HG02884 (cell line): Measurements from ENCODE around the gene COASY.
A peak's percentile ranks its signal among the peaks of the same experiment; 100 is the strongest.

Experiments used
- ATAC-seq: cut with Tn5 transposase; IDR thresholded peaks from one replicate; pipeline ENCODE4 v1.9.1; 2021; ENCODE audit warnings: mild to moderate bottlenecking, moderate library complexity; ENCODE audit not compliant: unreplicated experiment

The COASY gene

GRCh38 chr17:42571435-42572225 is 9.7 kb downstream of the COASY start:
- no peak for ATAC-seq

DNA sequence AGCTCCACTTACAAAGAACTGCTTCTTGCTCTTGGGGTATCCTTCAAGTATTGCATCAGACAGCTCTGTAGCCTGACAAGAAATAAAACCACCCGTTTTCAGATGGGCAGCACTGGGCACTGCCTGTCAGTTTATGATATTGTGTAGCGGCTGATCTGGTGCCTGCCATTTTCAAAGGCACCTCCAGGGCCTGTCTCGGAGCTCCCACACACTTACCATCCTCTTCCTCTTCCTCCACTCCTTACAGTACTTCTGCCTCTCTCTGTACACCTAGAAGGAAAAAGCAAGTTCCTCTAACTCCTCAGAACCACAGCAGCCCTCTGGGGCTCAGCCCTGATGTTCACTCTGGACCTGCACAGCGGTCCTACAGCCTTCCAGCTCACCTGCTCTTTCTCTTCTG is 11.1 kb downstream of the COASY start:
- ATAC-seq: no peak

GRCh38 chr17:42574463-42574862 is 12.5 kb downstream of the COASY start:
- no peak for ATAC-seq

DNA sequence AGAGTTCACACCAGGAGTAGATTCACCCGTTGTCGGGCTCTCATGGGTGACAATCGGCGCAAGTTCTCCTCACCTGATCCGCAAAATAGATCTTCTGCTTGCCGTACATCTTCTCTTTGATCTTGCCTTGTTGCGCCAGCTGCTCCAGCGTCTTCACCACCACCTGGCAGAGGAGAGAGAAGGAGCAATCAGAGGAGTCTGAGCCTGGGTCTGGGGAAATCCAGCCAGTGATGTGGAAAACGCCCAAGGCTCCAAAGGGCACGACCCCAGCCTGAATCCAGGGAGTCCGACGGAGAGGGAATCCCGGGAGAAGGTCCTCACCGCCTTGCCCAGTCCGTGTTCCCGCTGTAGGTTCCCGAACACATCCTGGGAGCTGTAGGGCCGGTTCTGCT is 15.2 kb downstream of the COASY start:
- no peak for ATAC-seq

GRCh38 chr17:42577532-42578281 is 15.8 kb downstream of the COASY start, which contains the start of gene PSMC3IP:
Gene PSMC3IP (minus strand): TSS chr17:42577729. CDS start chr17:42577686, 43 bp downstream.
- peak; percentile 71 for ATAC-seq

DNA sequence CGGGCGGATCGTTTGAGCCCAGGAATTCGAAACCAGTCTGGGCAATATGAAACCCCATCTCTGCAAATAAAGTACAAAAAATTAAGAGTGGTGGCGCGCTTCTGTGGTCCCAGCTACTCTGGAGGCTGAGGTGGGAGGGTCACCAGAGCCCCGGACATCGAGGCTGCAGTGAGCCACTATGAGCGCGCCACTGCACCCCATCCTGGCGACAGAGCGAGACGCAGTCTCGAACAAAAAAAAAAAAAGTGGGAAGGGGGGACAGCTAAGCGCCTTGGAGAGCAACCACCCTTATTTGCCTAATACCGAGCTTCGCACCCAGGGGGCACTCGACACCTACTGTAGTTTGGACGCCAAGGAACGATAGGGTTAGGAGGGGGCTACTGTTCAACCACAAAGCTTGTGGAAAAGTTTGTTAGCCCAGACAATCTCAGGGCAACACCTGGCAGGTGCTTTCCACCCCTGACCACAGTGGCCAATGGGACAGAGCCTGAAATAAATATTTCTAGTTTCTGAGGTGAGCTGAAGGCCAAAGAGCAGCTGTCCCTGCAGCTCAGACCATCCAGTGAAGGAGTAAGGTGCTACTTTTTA is 16.4 kb downstream of the COASY start:
- no peak for ATAC-seq

DNA sequence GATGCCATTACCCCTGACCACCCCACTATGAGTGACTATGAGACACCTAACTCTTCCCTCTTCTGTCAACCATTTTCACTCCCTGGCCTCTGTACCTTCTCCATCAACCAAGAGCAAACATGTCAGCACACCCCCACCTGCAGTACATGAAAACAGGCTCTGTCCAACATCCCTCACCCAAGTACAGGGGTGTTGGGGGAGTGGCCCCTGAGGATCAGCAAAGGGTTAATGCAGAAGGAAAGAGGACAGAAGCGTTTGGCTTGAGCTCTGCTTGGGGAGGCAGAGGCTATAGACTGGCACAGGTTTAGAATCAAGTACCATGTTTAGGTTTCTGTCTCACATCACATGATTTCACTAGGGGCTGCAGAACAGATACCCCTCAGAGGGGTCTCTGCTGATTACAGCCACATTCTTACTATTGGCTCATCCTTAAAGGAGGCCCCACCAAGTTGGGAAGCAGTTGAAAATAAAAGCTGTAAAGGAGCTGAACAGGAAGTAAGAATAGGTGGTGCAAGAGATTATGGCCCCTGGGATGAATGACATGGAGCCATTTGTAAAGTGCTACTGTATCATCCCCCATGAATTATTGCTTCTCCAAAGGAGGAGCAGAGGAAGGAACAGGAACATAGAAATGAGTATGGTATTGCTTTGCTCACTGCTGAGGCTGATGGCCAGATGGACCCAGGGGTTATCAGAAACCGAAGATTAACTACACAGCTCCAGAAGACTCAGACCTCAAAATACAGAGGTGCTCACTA is 18.0 kb downstream of the COASY start:
- no peak for ATAC-seq

DNA sequence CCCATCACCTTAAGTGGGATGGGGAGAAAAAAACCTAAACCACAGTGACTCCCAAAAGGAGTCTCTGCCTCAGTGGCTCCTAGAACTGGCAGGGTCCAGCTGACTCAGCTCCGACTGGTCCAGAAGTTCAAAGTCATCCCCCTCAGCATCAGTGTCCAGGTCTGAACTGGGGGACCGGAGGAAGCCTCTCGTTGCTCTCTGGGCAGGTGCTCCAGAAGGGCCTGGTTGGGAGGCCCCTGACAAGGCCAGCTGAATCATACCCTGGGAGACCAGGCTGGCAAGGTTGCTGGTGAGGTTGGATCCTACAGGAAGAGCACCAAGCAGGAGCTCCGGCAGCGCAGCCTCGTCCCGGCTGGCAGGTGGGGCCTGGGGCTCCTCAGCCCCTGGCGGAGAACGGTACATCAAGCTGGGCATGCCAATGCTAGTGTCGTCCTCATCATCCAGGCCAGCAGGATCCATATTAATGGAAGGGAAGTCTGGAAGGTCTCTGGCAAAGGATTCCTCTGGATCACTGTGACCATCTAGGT is 19.9 kb downstream of the COASY start:
- ATAC-seq: no peak

DNA sequence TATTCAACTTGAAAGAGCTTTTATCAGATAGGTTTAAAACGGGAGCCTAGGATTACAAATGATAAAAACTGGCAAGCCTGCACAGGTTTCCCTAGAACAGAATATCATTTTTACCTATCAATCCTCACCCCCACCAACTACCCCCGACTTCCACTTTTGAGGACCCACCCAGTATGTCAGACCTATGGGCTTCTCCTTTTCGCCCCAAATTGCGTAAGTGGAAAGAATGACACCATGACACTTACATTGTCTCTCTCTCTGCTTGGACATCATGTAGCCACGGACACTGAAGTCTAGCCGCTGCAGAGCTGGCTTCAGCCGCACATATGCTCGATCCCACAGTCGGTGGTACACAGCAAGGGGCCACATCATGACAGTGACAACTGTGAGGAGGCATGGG is 22.9 kb downstream of the COASY start:
- no peak for ATAC-seq

GRCh38 chr17:42585353-42585752 is 23.4 kb downstream of the COASY start:
- no peak for ATAC-seq

GRCh38 chr17:42586514-42587230 is 24.7 kb downstream of the COASY start:
- no peak for ATAC-seq

GRCh38 chr17:42590886-42591285 is 28.9 kb downstream of the COASY start:
- no peak for ATAC-seq

GRCh38 chr17:42591411-42591810 is 29.5 kb downstream of the COASY start:
- ATAC-seq: no peak

DNA sequence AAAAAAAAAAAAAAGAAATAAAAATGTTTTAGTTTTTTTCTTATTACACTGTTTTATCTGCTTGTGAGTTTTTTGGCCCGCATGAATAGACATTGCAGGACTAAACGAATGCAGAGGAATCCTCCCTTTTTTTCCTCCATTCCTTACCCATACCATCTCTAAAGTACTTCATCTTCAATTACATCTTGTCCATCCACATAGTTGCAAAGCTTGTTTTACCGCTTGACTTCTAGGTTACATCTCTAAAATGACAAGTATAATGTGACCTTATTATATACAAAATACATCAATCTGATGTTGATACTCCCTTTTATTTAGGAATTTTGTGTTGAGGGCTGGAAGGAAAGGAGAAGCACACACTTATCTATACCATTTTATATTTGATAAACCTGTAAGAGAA is 34.4 kb downstream of the COASY start:
- no peak for ATAC-seq

- ATAC-seq: no peak
Measured at GRCh38 chr17:42598905-42599304, 37.0 kb downstream of the COASY start.

DNA sequence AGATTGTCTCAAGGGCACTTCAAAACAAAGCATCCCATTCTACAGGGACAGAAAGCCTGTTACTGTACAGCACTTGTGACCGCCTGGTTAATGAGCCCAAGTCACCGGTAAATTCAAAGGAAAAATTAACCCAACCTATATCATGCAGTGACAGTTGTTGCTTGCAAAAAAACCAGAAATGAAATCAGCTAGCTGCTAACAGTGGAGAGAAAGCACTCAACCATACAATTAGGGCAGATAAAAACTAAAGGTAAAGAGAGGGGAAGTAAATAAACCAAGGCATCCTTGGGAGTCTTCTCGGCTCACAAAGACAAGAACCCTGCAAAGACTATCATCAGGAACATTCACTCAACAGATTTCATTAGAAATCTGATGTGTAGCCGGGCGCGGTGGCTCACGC is 41.4 kb downstream of the COASY start:
- no peak for ATAC-seq

DNA sequence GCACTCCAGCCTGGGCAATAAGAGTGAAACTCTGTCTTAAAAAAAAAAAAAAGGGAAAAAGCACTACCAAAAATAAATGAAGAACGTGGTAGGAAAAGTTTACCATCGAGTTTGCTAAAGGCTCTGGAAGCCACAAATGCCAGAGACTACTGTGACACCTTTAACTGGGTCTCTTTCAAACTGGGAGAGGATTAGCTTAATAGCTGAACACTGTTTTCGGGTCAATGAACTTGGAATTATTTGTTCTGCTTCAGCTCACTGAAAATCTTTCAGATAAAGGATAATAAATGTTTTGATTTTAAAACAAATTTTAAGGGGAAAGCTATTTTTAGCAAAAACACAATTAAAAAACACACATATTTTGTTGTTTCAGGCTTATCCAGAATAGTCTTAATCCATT is 45.8 kb downstream of the COASY start:
- ATAC-seq: no peak

DNA sequence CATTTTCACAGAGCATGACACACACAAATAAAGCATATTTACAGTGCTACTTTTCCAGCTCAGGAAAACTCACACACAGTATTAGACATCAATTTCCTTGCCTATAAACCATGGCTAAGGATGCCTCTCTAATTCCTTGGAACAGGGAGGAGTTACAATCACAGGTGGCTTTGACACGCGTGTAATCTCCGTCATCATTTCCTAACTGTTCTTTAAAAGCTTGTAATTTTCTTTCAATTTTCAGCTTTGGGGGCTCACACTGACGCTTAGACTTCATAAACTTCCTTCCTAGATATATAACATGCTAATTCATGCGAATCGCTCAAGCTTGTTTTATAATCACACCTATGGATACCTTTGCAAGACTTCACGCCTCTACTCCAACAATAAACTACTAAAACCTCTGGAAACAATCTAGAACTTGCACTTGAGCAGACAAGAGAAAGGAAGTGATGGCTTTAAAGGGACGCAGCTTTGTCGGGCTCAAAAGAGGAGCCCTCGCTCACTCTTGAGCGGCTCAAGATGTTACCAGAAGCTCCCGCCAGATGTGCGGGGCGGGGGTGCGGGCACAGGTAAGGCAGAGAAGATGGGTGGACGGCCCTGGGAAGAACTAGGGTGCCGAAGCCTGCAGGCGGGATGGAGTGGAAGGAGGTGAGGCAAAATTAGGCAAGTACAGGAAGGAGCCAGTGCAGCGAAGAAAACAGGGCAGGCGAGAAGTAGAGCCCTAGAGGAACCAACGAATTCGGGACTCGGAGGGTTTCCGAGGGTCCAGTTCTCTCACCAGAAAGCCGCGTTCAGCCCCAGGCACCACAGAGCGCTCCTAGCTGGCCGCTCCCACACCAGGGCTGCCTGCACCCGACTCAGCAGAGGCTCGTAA is 46.6 kb downstream of the COASY start:
- ATAC-seq: peak; percentile 36

GRCh38 chr17:42609182-42609813 is 47.4 kb downstream of the COASY start, which contains the start of the genes RETREG3 and TUBG1:
Gene RETREG3 (minus strand): TSS chr17:42609374. CDS start chr17:42609324, 50 bp downstream.
Gene TUBG1 (plus strand): TSS chr17:42609683. CDS start chr17:42609738, 55 bp downstream.
- ATAC-seq: peak; percentile 78
